ENCODE data around the gene RABL6. TPM values are rescaled to one million over a fixed set of nuclear protein-coding genes. Genes with fewer than 3 reads are reported as not detected.
"Not testable (repeated sequence)": the region's sequence is repeated elsewhere in the genome, so short reads cannot be mapped to it uniquely, and the experiment has no call there.

Gene RABL6
- polyA plus RNA-seq, 4 donors, result 39.9 to 78.9 (median 60.1) TPM

- no peak for DNase-seq (ENCODE audit: low read depth in 4 of 4, low spot score in 3 of 4)
Measured at GRCh38 chr9:136867917-136868316, 60.2 kb downstream of the RABL6 start.

- no peak for DNase-seq (ENCODE audit: low read depth in 4 of 4, low spot score in 3 of 4)
Measured at GRCh38 chr9:136868644-136869043, 60.9 kb downstream of the RABL6 start.

- not testable (repeated sequence) for DNase-seq (ENCODE audit: low read depth in 4 of 4, low spot score in 3 of 4)
Measured at GRCh38 chr9:136869611-136870010, 61.9 kb downstream of the RABL6 start.

- DNase-seq (ENCODE audit: low read depth in 4 of 4, low spot score in 3 of 4), result no peak
Measured at GRCh38 chr9:136875155-136875554, 67.4 kb downstream of the RABL6 start.

- DNase-seq (ENCODE audit: low read depth in 4 of 4, low spot score in 3 of 4), result no peak
Measured at GRCh38 chr9:136876476-136876875, 68.7 kb downstream of the RABL6 start.

GRCh38 chr9:136880651-136881050 lies 72.9 kb downstream of the RABL6 start:
- no peak for DNase-seq (ENCODE audit: low read depth in 4 of 4, low spot score in 3 of 4)

GRCh38 chr9:136881691-136882108 lies 74.0 kb downstream of the RABL6 start:
- no peak for DNase-seq (ENCODE audit: low read depth in 4 of 4, low spot score in 3 of 4)

GRCh38 chr9:136882109-136882946 lies 74.6 kb downstream of the RABL6 start:
- DNase-seq (ENCODE audit: low read depth in 4 of 4, low spot score in 3 of 4), result no peak

- DNase-seq (ENCODE audit: low read depth in 4 of 4, low spot score in 3 of 4), result not testable (repeated sequence)
Measured at GRCh38 chr9:136882947-136883283, 75.2 kb downstream of the RABL6 start.

- not testable (repeated sequence) for DNase-seq (ENCODE audit: low read depth in 4 of 4, low spot score in 3 of 4)
Measured at GRCh38 chr9:136883670-136884069, 75.9 kb downstream of the RABL6 start.

- DNase-seq (ENCODE audit: low read depth in 4 of 4, low spot score in 3 of 4), result peak; percentile 93 to 96 (median 96)
Measured at GRCh38 chr9:136885950-136886578, 78.3 kb downstream of the RABL6 start, which contains the start of gene TRAF2. TRAF2 (plus strand) TSS chr9:136886516; CDS start chr9:136898741, 12,225 bp downstream.

- no peak for DNase-seq (ENCODE audit: low read depth in 4 of 4, low spot score in 3 of 4)
Measured at GRCh38 chr9:136886610-136887597, 79.2 kb downstream of the RABL6 start.

GRCh38 chr9:136888454-136888853 lies 80.7 kb downstream of the RABL6 start:
- DNase-seq (ENCODE audit: low read depth in 4 of 4, low spot score in 3 of 4), result no peak

GRCh38 chr9:136889858-136890257 lies 82.1 kb downstream of the RABL6 start:
- DNase-seq (ENCODE audit: low read depth in 4 of 4, low spot score in 3 of 4), result no peak

GRCh38 chr9:136890661-136891060 lies 82.9 kb downstream of the RABL6 start:
- no peak for DNase-seq (ENCODE audit: low read depth in 4 of 4, low spot score in 3 of 4)

Other genes with a start within 250 kb of the RABL6 start
- 10 to 100 TPM; 29.0 to 79.5 (median 44.5) TPM for gene EGFL7, start 145.0 kb upstream of the RABL6 start, polyA plus RNA-seq (ENCODE audit: insufficient read length in 4 of 4)
- gene AGPAT2, start 120.5 kb upstream of the RABL6 start, polyA plus RNA-seq (ENCODE audit: insufficient read length in 4 of 4), result 10 to 100 TPM; 15.3 to 53.8 (median 36.4) TPM
- 10 to 100 TPM; 23.3 to 40.4 (median 27.4) TPM for gene DIPK1B, start 95.4 kb upstream of the RABL6 start, polyA plus RNA-seq (ENCODE audit: insufficient read length in 4 of 4)
- gene LCN10, start 65.0 kb upstream of the RABL6 start, polyA plus RNA-seq (ENCODE audit: insufficient read length in 4 of 4), result 1 to 10 TPM in 2 of 4 donors, under 1 TPM in 2; 0.18 to 2.1 (median 0.90) TPM
- not detected for gene LCN6, start 59.4 kb upstream of the RABL6 start, polyA plus RNA-seq (ENCODE audit: insufficient read length in 4 of 4)
- under 1 TPM; 0.10 to 0.50 (median 0.20) TPM for gene LCN8, start 49.7 kb upstream of the RABL6 start, polyA plus RNA-seq (ENCODE audit: insufficient read length in 4 of 4)
- under 1 TPM in 3 of 4 donors, not detected in 1; 0.06 to 0.14 (median 0.07) TPM for gene LCN15, start 43.4 kb upstream of the RABL6 start, polyA plus RNA-seq (ENCODE audit: insufficient read length in 4 of 4)
- gene TMEM141, start 16.6 kb upstream of the RABL6 start, polyA plus RNA-seq (ENCODE audit: insufficient read length in 4 of 4), result 10 to 100 TPM; 35.6 to 86.2 (median 64.2) TPM
- gene CCDC183, start 11.6 kb upstream of the RABL6 start, polyA plus RNA-seq (ENCODE audit: insufficient read length in 4 of 4), result 1 to 10 TPM; 2.5 to 6.5 (median 4.9) TPM
- gene AJM1, start 34.5 kb downstream of the RABL6 start, polyA plus RNA-seq (ENCODE audit: insufficient read length in 4 of 4), result 1 to 10 TPM in 2 of 4 donors, under 1 TPM in 2; 0.46 to 1.7 (median 0.97) TPM
- gene PHPT1, start 41.5 kb downstream of the RABL6 start, polyA plus RNA-seq (ENCODE audit: insufficient read length in 4 of 4), result 100 to 1,000 TPM in 1 of 4 donors, 10 to 100 TPM in 3; 71.8 to 120 (median 83.5) TPM
- 10 to 100 TPM in 1 of 4 donors, 1 to 10 TPM in 3; 4.7 to 11.6 (median 6.3) TPM for gene MAMDC4, start 44.4 kb downstream of the RABL6 start, polyA plus RNA-seq (ENCODE audit: insufficient read length in 4 of 4)
- 100 to 1,000 TPM; 266 to 396 (median 335) TPM for gene EDF1, start 58.4 kb downstream of the RABL6 start, polyA plus RNA-seq (ENCODE audit: insufficient read length in 4 of 4)
- 10 to 100 TPM in 3 of 4 donors, 1 to 10 TPM in 1; 6.4 to 16.3 (median 13.3) TPM for gene TRAF2, start 78.6 kb downstream of the RABL6 start, polyA plus RNA-seq (ENCODE audit: insufficient read length in 4 of 4)
- gene FBXW5, start 136.8 kb downstream of the RABL6 start, polyA plus RNA-seq (ENCODE audit: insufficient read length in 4 of 4), result 10 to 100 TPM; 34.7 to 67.2 (median 37.2) TPM
- gene C8G, start 137.3 kb downstream of the RABL6 start, polyA plus RNA-seq (ENCODE audit: insufficient read length in 4 of 4), result 1 to 10 TPM in 1 of 4 donors, under 1 TPM in 3; 0.26 to 1.1 (median 0.52) TPM
- 10 to 100 TPM in 3 of 4 donors, 1 to 10 TPM in 1; 1.4 to 54.6 (median 23.8) TPM for gene LCN12, start 144.3 kb downstream of the RABL6 start, polyA plus RNA-seq (ENCODE audit: insufficient read length in 4 of 4)
- 10 to 100 TPM in 3 of 4 donors, 1 to 10 TPM in 1; 3.8 to 66.7 (median 27.7) TPM for gene PTGDS, start 169.6 kb downstream of the RABL6 start, polyA plus RNA-seq (ENCODE audit: insufficient read length in 4 of 4)
- under 1 TPM in 3 of 4 donors, not detected in 1; 0.11 to 0.45 (median 0.13) TPM for gene LCNL1, start 175.0 kb downstream of the RABL6 start, polyA plus RNA-seq (ENCODE audit: insufficient read length in 4 of 4)
- gene PAXX, start 184.5 kb downstream of the RABL6 start, polyA plus RNA-seq (ENCODE audit: insufficient read length in 4 of 4), result 10 to 100 TPM; 22.4 to 46.5 (median 28.3) TPM
- gene CLIC3, start 188.6 kb downstream of the RABL6 start, polyA plus RNA-seq (ENCODE audit: insufficient read length in 4 of 4), result 1 to 10 TPM in 1 of 4 donors, under 1 TPM in 3; 0.34 to 1.4 (median 0.57) TPM
- 10 to 100 TPM; 18.7 to 52.8 (median 39.7) TPM for gene ABCA2, start 220.3 kb downstream of the RABL6 start, polyA plus RNA-seq (ENCODE audit: insufficient read length in 4 of 4)
- gene FUT7, start 224.1 kb downstream of the RABL6 start, polyA plus RNA-seq (ENCODE audit: insufficient read length in 4 of 4), result not detected
- 10 to 100 TPM; 20.4 to 48.7 (median 36.8) TPM for gene NPDC1, start 238.2 kb downstream of the RABL6 start, polyA plus RNA-seq (ENCODE audit: insufficient read length in 4 of 4)
- gene ENTPD2, start 246.1 kb downstream of the RABL6 start, polyA plus RNA-seq (ENCODE audit: insufficient read length in 4 of 4), result 1 to 10 TPM; 3.2 to 7.5 (median 5.8) TPM